Keratinocyte (primary cell): ENCODE data around the gene PRPH2. TPM values are rescaled to one million over a fixed set of nuclear protein-coding genes. Genes with fewer than 3 reads are reported as not detected.

Experiments used
- DNase-seq: peaks from one replicate; pipeline ENCODE4 v3.0.0-alpha.2; 2011; ENCODE audit warnings: low read depth, missing footprints, low spot score
- FAIRE-seq: peaks from 2 replicates; lab custom pipeline; 2011; peaks lifted over from hg19 to GRCh38; lab: Jason Lieb, UNC
- H2AFZ ChIP-seq: 2 replicates; pipeline ENCODE4 v1.6.0; 2012; ENCODE audit warnings: low read length, control low read depth, inconsistent platforms; ENCODE audit not compliant: control insufficient read depth
- H3K27ac ChIP-seq: 2 replicates; pipeline ENCODE4 v1.5.1; 2011; ENCODE audit warnings: low read length; ENCODE audit not compliant: control insufficient read depth, insufficient read depth
- H3K27me3 ChIP-seq: 3 replicates; pipeline ENCODE4 v1.6.0; 2011; ENCODE audit warnings: low read length; ENCODE audit not compliant: control insufficient read depth, insufficient read depth; ENCODE audit errors: extremely low read depth
- H3K36me3 ChIP-seq, 2 experiments: 2 replicates in 1 of 2; 3 replicates in 1 of 2; pipeline ENCODE4 v1.5.1; 2011; ENCODE audit warnings: low read length in 2 of 2, mild to moderate bottlenecking in 1 of 2; ENCODE audit not compliant: control insufficient read depth in 2 of 2, insufficient read depth in 2 of 2; ENCODE audit errors: extremely low read depth in 1 of 2
- H3K4me1 ChIP-seq: 3 replicates; pipeline ENCODE4 v1.5.1; 2011; ENCODE audit warnings: low read length; ENCODE audit not compliant: control insufficient read depth, insufficient read depth; ENCODE audit errors: extremely low read depth
- H3K4me2 ChIP-seq: 3 replicates; pipeline ENCODE4 v1.6.0; 2011; ENCODE audit warnings: low read depth, low read length; ENCODE audit not compliant: control insufficient read depth, insufficient read depth; ENCODE audit errors: extremely low read depth
- H3K4me3 ChIP-seq, 3 experiments: fragments of 200-600 bp in 1 of 3; sonication (generic) in 1 of 3; 2 replicates in 2 of 3; 3 replicates in 1 of 3; pipeline ENCODE4 v1.5.1; 2011 to 2016; ENCODE audit warnings: low read length in 3 of 3, mild to moderate bottlenecking in 3 of 3, control low read depth in 2 of 3, inconsistent platforms in 1 of 3, low read depth in 1 of 3, mixed read lengths in 1 of 3, mixed run types in 1 of 3, moderate library complexity in 1 of 3; ENCODE audit not compliant: control insufficient read depth in 2 of 3, insufficient read depth in 2 of 3; ENCODE audit errors: extremely low read depth in 1 of 3
- H3K79me2 ChIP-seq: 2 replicates; pipeline ENCODE4 v1.6.0; 2012; ENCODE audit warnings: low read length; ENCODE audit not compliant: control insufficient read depth, insufficient read depth
- H3K9ac ChIP-seq: 3 replicates; pipeline ENCODE4 v1.6.0; 2011; ENCODE audit warnings: low read length; ENCODE audit not compliant: control insufficient read depth, insufficient read depth; ENCODE audit errors: extremely low read depth
- H3K9me1 ChIP-seq: 3 replicates; pipeline ENCODE4 v1.6.0; 2011; ENCODE audit warnings: low read length; ENCODE audit not compliant: control insufficient read depth, insufficient read depth; ENCODE audit errors: extremely low read depth
- H3K9me3 ChIP-seq: 2 replicates; pipeline ENCODE4 v1.5.1; 2012; ENCODE audit warnings: low read depth, low read length; ENCODE audit not compliant: control insufficient read depth
- H4K20me1 ChIP-seq: 3 replicates; pipeline ENCODE4 v1.6.0; 2011; ENCODE audit warnings: low read length; ENCODE audit not compliant: control insufficient read depth, insufficient read depth; ENCODE audit errors: extremely low read depth
- CTCF ChIP-seq, 3 experiments: IDR thresholded peaks in 1 of 3; conservative IDR thresholded peaks in 1 of 3; optimal IDR thresholded peaks in 1 of 3; 2 replicates in 2 of 3; 3 replicates in 1 of 3; pipeline versions ENCODE3 to v1.5.1; 2011; ENCODE audit warnings: low read length in 3 of 3, mild to moderate bottlenecking in 3 of 3, moderate library complexity in 2 of 3, control low read depth in 1 of 3, inconsistent platforms in 1 of 3; ENCODE audit not compliant: insufficient read depth in 2 of 3; ENCODE audit errors: extremely low read depth in 1 of 3
- EZH2 ChIP-seq: IDR thresholded peaks from one replicate; pipeline ENCODE4 v1.6.1; 2012; ENCODE audit warnings: inconsistent platforms, mild to moderate bottlenecking, low read length, moderate library complexity
- dilution Hi-C: fragments of 300-500 bp; cut with MboI; formaldehyde crosslinking; loops from one replicate; pipeline ENCODE4 v1.7.0; 2020; ENCODE audit warnings: low sequenced_read_pairs; ENCODE audit not compliant: extremely low pct_ligation_motif_present
- polyA plus RNA-seq, 5 experiments: library from polyadenylated mRNA; depleted of rRNA in 3 of 5; stranded (reverse) in 3 of 5; stranded (forward) in 1 of 5; unstranded in 1 of 5; fragments of >200 nt; gene quantifications; 1 replicate in 1 of 5; 2 replicates in 3 of 5; 3 replicates in 1 of 5; pipeline versions ENCODE4 v1.2.1 to v1.2.3, GENCODE V29; 2011 to 2012; ENCODE audit warnings: missing spikeins in 2 of 5, low read depth in 1 of 5, low replicate concordance in 1 of 5

Gene PRPH2
- polyA plus RNA-seq, 1 donor (not counting 4 experiments of a cell fraction or from before 2014, with no cell fraction given): 0.01 TPM

DNA sequence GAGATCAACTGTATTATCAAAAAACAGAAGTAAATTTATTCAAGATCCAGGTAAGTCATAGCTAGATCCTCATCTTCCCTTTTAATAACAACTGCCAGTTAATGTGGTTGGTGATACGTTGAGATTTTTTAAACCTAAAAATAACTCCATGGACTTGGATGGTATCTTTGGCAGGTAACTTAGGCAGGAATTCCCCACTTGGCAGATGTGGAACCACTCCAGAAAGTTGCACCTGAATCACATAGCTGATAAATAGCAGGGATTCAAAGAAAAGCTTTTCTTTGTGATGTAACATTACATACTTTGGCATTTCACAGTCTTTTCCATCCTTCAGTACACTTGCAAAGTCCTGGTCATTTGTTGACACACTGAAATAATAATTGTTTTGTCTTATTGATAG lies 62.6 kb downstream of the PRPH2 start:
- H3K79me2 ChIP-seq: no peaks in the 10 kb centered on the region
- no peak for DNase-seq
- H3K36me3 ChIP-seq: peaks cover 11 to 16% of the 10 kb centered on the region in 2 experiments
- H3K9me1 ChIP-seq: no peaks in the 10 kb centered on the region
- no peaks in the 10 kb centered on the region for H3K4me1 ChIP-seq
- H3K27me3 ChIP-seq: no peaks in the 10 kb centered on the region
- H3K4me3 ChIP-seq: no peak overlapping the region
- TF ChIP-seq EZH2: no peak
- TF ChIP-seq CTCF (optimal IDR thresholded peaks at IDR 0.05 in 1 of 3, IDR thresholded peaks at IDR 0.05 in 1 of 3, conservative IDR thresholded peaks at IDR 0.05 in 1 of 3; ENCODE audit: extremely low read depth in 1 of 3, insufficient read depth in 2 of 3, low read length in 3 of 3): no peak
- no peak for FAIRE-seq
- H3K9ac ChIP-seq: no peak overlapping the region
- no peak overlapping the region for H3K27ac ChIP-seq
- no peaks in the 10 kb centered on the region for H3K9me3 ChIP-seq
- dilution Hi-C loops: no loop called here
- no peak overlapping the region for H2AFZ ChIP-seq
- no peaks in the 10 kb centered on the region for H4K20me1 ChIP-seq
- H3K4me2 ChIP-seq: no peak overlapping the region

DNA sequence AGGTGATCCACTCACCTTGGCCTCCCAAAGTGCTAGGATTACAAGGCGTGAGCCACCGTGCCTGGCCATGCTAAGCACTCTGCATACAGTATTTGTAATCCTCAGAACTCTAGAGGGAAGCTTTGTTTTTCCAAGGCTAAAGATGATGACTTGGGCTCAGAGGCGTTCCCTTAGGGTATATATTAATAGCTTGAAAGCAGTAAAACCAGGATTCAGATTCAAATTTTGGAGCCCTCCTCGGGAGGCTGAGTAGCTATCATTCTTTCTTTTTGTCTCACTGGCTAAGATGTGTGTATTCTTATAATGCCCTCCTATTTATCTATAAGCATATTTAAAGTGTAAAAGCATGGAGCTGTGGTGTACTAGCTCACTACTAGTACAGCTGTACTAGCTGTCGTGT lies 68.5 kb downstream of the PRPH2 start:
- no peak overlapping the region for H2AFZ ChIP-seq
- no peak overlapping the region for H3K4me3 ChIP-seq
- DNase-seq (no peak), FAIRE-seq (no peak)
- TF ChIP-seq CTCF (optimal IDR thresholded peaks at IDR 0.05 in 1 of 3, IDR thresholded peaks at IDR 0.05 in 1 of 3, conservative IDR thresholded peaks at IDR 0.05 in 1 of 3; ENCODE audit: extremely low read depth in 1 of 3, insufficient read depth in 2 of 3, low read length in 3 of 3): no peak
- no peaks in the 10 kb centered on the region for H3K4me1 ChIP-seq
- H3K79me2 ChIP-seq: no peaks in the 10 kb centered on the region
- no peak overlapping the region for H3K4me2 ChIP-seq
- H4K20me1 ChIP-seq: no peaks in the 10 kb centered on the region
- no peaks in the 10 kb centered on the region for H3K9me3 ChIP-seq
- peaks cover 7 to 11% of the 10 kb centered on the region in 2 experiments for H3K36me3 ChIP-seq
- H3K9me1 ChIP-seq: no peaks in the 10 kb centered on the region
- dilution Hi-C loops: no loop called here
- H3K27me3 ChIP-seq: no peaks in the 10 kb centered on the region
- no peak overlapping the region for H3K27ac ChIP-seq
- H3K9ac ChIP-seq: no peak overlapping the region
